Muscle of leg (tissue), 11 donors: ENCODE data around the gene GNA12. TPM values are rescaled to one million over a fixed set of nuclear protein-coding genes. Genes with fewer than 3 reads are reported as not detected.
"Not testable (repeated sequence)": the region's sequence is repeated elsewhere in the genome, so short reads cannot be mapped to it uniquely, and the experiment has no call there.

Experiments used
- DNase-seq: peaks from one replicate; pipeline ENCODE4 v3.0.0; 2013
- H3K27ac ChIP-seq: one replicate; pipeline ENCODE4 v1.5.1; 2013; ENCODE audit warnings: mild to moderate bottlenecking, low read length, control low read depth
- H3K27me3 ChIP-seq: one replicate; pipeline ENCODE4 v1.6.1; 2013; ENCODE audit warnings: low read length; ENCODE audit not compliant: control insufficient read depth, insufficient read depth
- H3K36me3 ChIP-seq: one replicate; pipeline ENCODE4 v1.6.1; 2013; ENCODE audit warnings: low read length; ENCODE audit not compliant: control insufficient read depth, insufficient read depth
- H3K4me1 ChIP-seq: one replicate; pipeline ENCODE4 v1.6.1; 2013; ENCODE audit warnings: low read length; ENCODE audit not compliant: control insufficient read depth, insufficient read depth
- H3K4me3 ChIP-seq: one replicate; pipeline ENCODE4 v1.5.1; 2013; ENCODE audit warnings: low read length, control low read depth
- H3K9me3 ChIP-seq: replicated peaks from 2 replicates; pipeline ENCODE4 v1.6.1; 2013; ENCODE audit warnings: low read depth, low read length; ENCODE audit not compliant: control insufficient read depth
- WGBS: methylation state at CpG from one replicate; pipeline ENCODE4 v1.1.5; 2013; ENCODE audit warnings: missing lambda C conversion rate; ENCODE audit not compliant: insufficient coverage; 5-methylcytosine and 5-hydroxymethylcytosine counted together
- polyA plus RNA-seq, 8 donors: library from polyadenylated mRNA; unstranded; fragments of 120-200 nt; gene quantifications; one replicate each; pipeline versions ENCODE4 v1.2.1 to v1.2.3, GENCODE V29; 2013; ENCODE audit warnings: inconsistent platforms in 1 of 8, low replicate concordance in 1 of 8; ENCODE audit not compliant: insufficient read length in 8 of 8, insufficient read depth in 1 of 8
- total RNA-seq: library from RNA; stranded (reverse); fragments of 120-200 nt; gene quantifications from one replicate; pipeline ENCODE4 v1.2.4, GENCODE V29; 2013

GNA12 gene
- total and polyA plus RNA-seq, 9 donors: 6.6 to 40.4 (median 31.6) TPM

- not testable (repeated sequence) for H3K9me3 ChIP-seq, DNase-seq, H3K4me3 ChIP-seq, H3K27ac ChIP-seq, H3K36me3 ChIP-seq, H3K4me1 ChIP-seq
- WGBS: 83% methylated on average over 4 of the region's 8 CpGs
- peaks cover 25% of the 10 kb centered on the region for H3K27me3 ChIP-seq
These were observed 150.0 kb downstream of the GNA12 start for GRCh38 chr7:2694122-2694436.

- H3K4me3 ChIP-seq, H3K27ac ChIP-seq, H3K4me1 ChIP-seq, H3K36me3 ChIP-seq, DNase-seq, H3K9me3 ChIP-seq: not testable (repeated sequence)
- H3K27me3 ChIP-seq: peaks cover 28% of the 10 kb centered on the region
- WGBS: 85% methylated on average over 10 of the region's 19 CpGs
These were observed 150.5 kb downstream of the GNA12 start for GRCh38 chr7:2693420-2694121.

GRCh38 chr7:2692543-2692942, 151.6 kb downstream of the GNA12 start:
- H3K27ac ChIP-seq: no peak overlapping the region

GRCh38 chr7:2691932-2692439, 152.1 kb downstream of the GNA12 start:
- not testable (repeated sequence) for H3K9me3 ChIP-seq, H3K4me3 ChIP-seq, H3K27ac ChIP-seq, DNase-seq, H3K36me3 ChIP-seq
- Histone ChIP-seq H3K27me3 (peaks cover 34% of the 10 kb centered on the region), H3K4me1 (peaks cover 18% of the 10 kb centered on the region)
- 78% methylated on average over 9 of the region's 23 CpGs for WGBS

More at GRCh38 chr7:2692543-2692942, 151.6 kb downstream of the GNA12 start:
- H3K9me3 ChIP-seq: no peaks in the 10 kb centered on the region
- WGBS: 80% methylated on average over 14 of the region's 14 CpGs
- H3K4me3 ChIP-seq: no peak overlapping the region
- H3K36me3 ChIP-seq: no peaks in the 10 kb centered on the region
- DNase-seq: no peak
- H3K4me1 ChIP-seq: peaks cover 15% of the 10 kb centered on the region
- H3K27me3 ChIP-seq: peaks cover 30% of the 10 kb centered on the region

GRCh38 chr7:2691011-2691707, 152.9 kb downstream of the GNA12 start:
- no peak overlapping the region for H3K4me3 ChIP-seq
- H3K4me1 ChIP-seq: peaks cover 18% of the 10 kb centered on the region
- no peak for DNase-seq
- WGBS: 86% methylated on average over 14 of the region's 18 CpGs
- H3K36me3 ChIP-seq: no peaks in the 10 kb centered on the region
- peaks cover 42% of the 10 kb centered on the region for H3K27me3 ChIP-seq
- H3K27ac ChIP-seq: no peak overlapping the region
- no peaks in the 10 kb centered on the region for H3K9me3 ChIP-seq

- no peaks in the 10 kb centered on the region for H3K9me3 ChIP-seq
- H3K27ac ChIP-seq: no peak overlapping the region
- 73% methylated on average over 22 of the region's 23 CpGs for WGBS
- no peak for DNase-seq
- H3K4me3 ChIP-seq: no peak overlapping the region
- H3K36me3 ChIP-seq: no peaks in the 10 kb centered on the region
- peaks cover 18% of the 10 kb centered on the region for H3K4me1 ChIP-seq
- peaks cover 45% of the 10 kb centered on the region for H3K27me3 ChIP-seq
These were observed 154.0 kb downstream of the GNA12 start for GRCh38 chr7:2689951-2690705.

- H3K4me1 ChIP-seq: peaks cover 18% of the 10 kb centered on the region
- DNase-seq: no peak
- no peaks in the 10 kb centered on the region for H3K9me3 ChIP-seq
- H3K27me3 ChIP-seq: peaks cover 45% of the 10 kb centered on the region
- no peak overlapping the region for H3K27ac ChIP-seq
- no peaks in the 10 kb centered on the region for H3K36me3 ChIP-seq
- no peak overlapping the region for H3K4me3 ChIP-seq
- WGBS: 76% methylated on average over 12 of the region's 16 CpGs
These were observed 154.7 kb downstream of the GNA12 start for GRCh38 chr7:2689343-2689847.

- WGBS: 6% methylated on average over 57 of the region's 62 CpGs
- Histone ChIP-seq H3K27me3 (peaks cover 45% of the 10 kb centered on the region), H3K9me3 (no peaks in the 10 kb centered on the region), H3K4me1 (peaks cover 18% of the 10 kb centered on the region), H3K36me3 (no peaks in the 10 kb centered on the region), H3K4me3 (no peak overlapping the region), H3K27ac (no peak overlapping the region)
- no peak for DNase-seq
These were observed 155.4 kb downstream of the GNA12 start for GRCh38 chr7:2688409-2689342.

- H3K9me3 ChIP-seq: no peaks in the 10 kb centered on the region
- H3K27ac ChIP-seq: no peak within 1 kb of the TSS
- no peak for DNase-seq
- peaks cover 18% of the 10 kb centered on the region for H3K4me1 ChIP-seq
- no peaks in the 10 kb centered on the region for H3K36me3 ChIP-seq
- 2% methylated on average over 38 of the region's 41 CpGs for WGBS
- H3K27me3 ChIP-seq: peaks cover 45% of the 10 kb centered on the region
- H3K4me3 ChIP-seq: no peak within 1 kb of the TSS
These were observed 156.2 kb downstream of the GNA12 start, which contains the start of gene AMZ1 for GRCh38 chr7:2687881-2688318. TSS of gene AMZ1 (plus strand) at chr7:2688202. CDS start at chr7:2700452, 12,250 bp downstream.
